Measurements from ENCODE around the gene SGCD. TPM values are rescaled to one million over a fixed set of nuclear protein-coding genes. Genes with fewer than 3 reads are reported as not detected.

The SGCD gene
- total RNA-seq, 1 donor, result 11.7 TPM

- H3K4me3 ChIP-seq (ENCODE audit: low read depth, low read length), result no peak overlapping the region
- no peak for TF ChIP-seq CTCF (IDR thresholded peaks at IDR 0.05; ENCODE audit: insufficient read depth, low read length)
- no peak for DNase-seq (ENCODE audit: low read depth)
Measured at GRCh38 chr5:156354571-156354970, 27.6 kb downstream of the SGCD start.

GRCh38 chr5:156356238-156356637 lies 29.3 kb downstream of the SGCD start:
- no peak overlapping the region for H3K4me3 ChIP-seq (ENCODE audit: low read depth, low read length)
- peak; percentile 3 for DNase-seq (ENCODE audit: low read depth)
- TF ChIP-seq CTCF (IDR thresholded peaks at IDR 0.05; ENCODE audit: insufficient read depth, low read length), result no peak

- peak; percentile 27 for DNase-seq (ENCODE audit: low read depth)
- H3K4me3 ChIP-seq (ENCODE audit: low read depth, low read length), result no peak overlapping the region
- no peak for TF ChIP-seq CTCF (IDR thresholded peaks at IDR 0.05; ENCODE audit: insufficient read depth, low read length)
Measured at GRCh38 chr5:156359476-156359875, 32.5 kb downstream of the SGCD start.

- TF ChIP-seq CTCF (IDR thresholded peaks at IDR 0.05; ENCODE audit: insufficient read depth, low read length), result no peak
- H3K4me3 ChIP-seq (ENCODE audit: low read depth, low read length), result no peak overlapping the region
- peak; percentile 6 for DNase-seq (ENCODE audit: low read depth)
Measured at GRCh38 chr5:156361436-156362109, 34.6 kb downstream of the SGCD start.

GRCh38 chr5:156363861-156364260 lies 36.9 kb downstream of the SGCD start:
- TF ChIP-seq CTCF (IDR thresholded peaks at IDR 0.05; ENCODE audit: insufficient read depth, low read length), result no peak
- H3K4me3 ChIP-seq (ENCODE audit: low read depth, low read length), result no peak overlapping the region
- no peak for DNase-seq (ENCODE audit: low read depth)

GRCh38 chr5:156366521-156366920 lies 39.6 kb downstream of the SGCD start:
- TF ChIP-seq CTCF (IDR thresholded peaks at IDR 0.05; ENCODE audit: insufficient read depth, low read length), result no peak
- peak; percentile 57 for DNase-seq (ENCODE audit: low read depth)
- no peak overlapping the region for H3K4me3 ChIP-seq (ENCODE audit: low read depth, low read length)

GRCh38 chr5:156367597-156367996 lies 40.6 kb downstream of the SGCD start:
- peak; percentile 46 for DNase-seq (ENCODE audit: low read depth)

More at GRCh38 chr5:156367597-156367996, 40.6 kb downstream of the SGCD start:
- TF ChIP-seq CTCF (IDR thresholded peaks at IDR 0.05; ENCODE audit: insufficient read depth, low read length), result no peak
- no peak overlapping the region for H3K4me3 ChIP-seq (ENCODE audit: low read depth, low read length)
